DND-41 (cell line): ENCODE data around the gene NADK2.

Experiments used
- EZH2 ChIP-seq: IDR thresholded peaks from 3 replicates; pipeline ENCODE4 v1.6.1; 2012; ENCODE audit warnings: borderline replicate concordance, low read depth, mild to moderate bottlenecking, moderate library complexity, low read length, inconsistent platforms; ENCODE audit not compliant: severe bottlenecking
- TF ChIP-seq, protein P1 (sequence below): IDR thresholded peaks from 2 replicates; pipeline ENCODE4 v1.5.1; 2012; ENCODE audit warnings: borderline replicate concordance, low read length, moderate library complexity, mild to moderate bottlenecking; ENCODE audit not compliant: poor library complexity, severe bottlenecking; ENCODE audit errors: extremely low read depth

DNA sequence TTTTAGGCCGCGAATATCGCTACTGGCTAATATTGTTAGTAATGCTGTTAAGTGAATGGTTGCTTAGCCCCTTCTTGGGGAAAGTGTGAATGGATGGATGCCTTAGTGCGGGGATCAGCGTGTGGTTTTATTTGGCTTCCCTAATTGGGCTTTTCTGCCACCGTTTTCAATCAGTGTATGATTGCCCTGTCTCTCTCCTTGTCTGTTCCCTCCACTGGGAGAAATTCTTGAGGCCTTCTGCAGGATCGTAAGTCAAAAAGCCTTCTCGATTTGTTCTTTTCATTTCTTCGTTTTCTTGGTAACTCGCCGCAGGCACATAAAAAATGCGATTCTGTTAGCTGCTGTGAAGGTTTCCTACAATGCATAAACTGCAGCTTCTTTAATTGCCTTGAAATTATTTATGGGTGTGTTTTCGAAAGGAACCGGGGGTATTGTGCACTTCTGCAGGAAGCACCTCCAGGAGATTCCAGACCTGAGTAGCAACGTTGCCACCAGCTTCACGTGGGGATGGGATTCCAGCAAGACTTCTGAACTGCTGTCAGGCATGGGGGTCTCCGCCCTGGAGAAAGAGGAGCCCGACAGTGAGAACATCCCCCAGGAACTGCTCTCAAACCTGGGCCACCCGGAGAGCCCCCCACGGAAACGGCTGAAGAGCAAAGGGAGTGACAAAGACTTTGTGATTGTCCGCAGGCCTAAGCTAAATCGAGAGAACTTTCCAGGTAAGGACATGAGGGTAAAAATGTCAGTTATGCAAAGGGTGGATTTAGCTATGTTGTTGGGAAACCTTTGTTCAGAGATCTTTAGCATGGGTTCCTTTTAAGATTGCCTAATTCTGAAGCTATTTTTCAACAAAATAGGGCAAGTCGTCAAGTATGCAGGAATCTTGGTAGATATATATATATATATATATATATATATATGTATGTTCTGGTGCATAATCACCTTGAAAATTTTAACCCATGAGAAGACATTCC lies 89.1 kb downstream of the NADK2 start:
- TF ChIP-seq, protein P1, sequence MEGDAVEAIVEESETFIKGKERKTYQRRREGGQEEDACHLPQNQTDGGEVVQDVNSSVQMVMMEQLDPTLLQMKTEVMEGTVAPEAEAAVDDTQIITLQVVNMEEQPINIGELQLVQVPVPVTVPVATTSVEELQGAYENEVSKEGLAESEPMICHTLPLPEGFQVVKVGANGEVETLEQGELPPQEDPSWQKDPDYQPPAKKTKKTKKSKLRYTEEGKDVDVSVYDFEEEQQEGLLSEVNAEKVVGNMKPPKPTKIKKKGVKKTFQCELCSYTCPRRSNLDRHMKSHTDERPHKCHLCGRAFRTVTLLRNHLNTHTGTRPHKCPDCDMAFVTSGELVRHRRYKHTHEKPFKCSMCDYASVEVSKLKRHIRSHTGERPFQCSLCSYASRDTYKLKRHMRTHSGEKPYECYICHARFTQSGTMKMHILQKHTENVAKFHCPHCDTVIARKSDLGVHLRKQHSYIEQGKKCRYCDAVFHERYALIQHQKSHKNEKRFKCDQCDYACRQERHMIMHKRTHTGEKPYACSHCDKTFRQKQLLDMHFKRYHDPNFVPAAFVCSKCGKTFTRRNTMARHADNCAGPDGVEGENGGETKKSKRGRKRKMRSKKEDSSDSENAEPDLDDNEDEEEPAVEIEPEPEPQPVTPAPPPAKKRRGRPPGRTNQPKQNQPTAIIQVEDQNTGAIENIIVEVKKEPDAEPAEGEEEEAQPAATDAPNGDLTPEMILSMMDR = no peak
- TF ChIP-seq EZH2 = no peak
